ENCODE results near the gene ATP6V0E2.

GRCh38 chr7:149838224-149838991 is 35.4 kb upstream of the ATP6V0E2 start, which contains the start of gene ZNF862:
- TF ChIP-seq CTCF (IDR thresholded peaks at IDR 0.05), result no peak
- no peak for TF ChIP-seq CHD4 (IDR thresholded peaks at IDR 0.05; ENCODE audit: borderline replicate concordance)
- TF ChIP-seq ELK1 (IDR thresholded peaks at IDR 0.05; ENCODE audit: low read depth, low read length), result no peak
- peak in 1 of 2 experiments; percentile 74; a peak in 4 of 5 replicates for TF ChIP-seq JUN (IDR thresholded peaks at IDR 0.05)
- peak; percentile 67 for TF ChIP-seq MAX (IDR thresholded peaks at IDR 0.05)
- no peak for TF ChIP-seq SMC3 (IDR thresholded peaks at IDR 0.05)
- no peak for TF ChIP-seq EP300 (IDR thresholded peaks at IDR 0.05)
- no peak for TF ChIP-seq CEBPB (IDR thresholded peaks at IDR 0.05)
- peak; percentile 75 for TF ChIP-seq POLR2A (IDR thresholded peaks at IDR 0.05; ENCODE audit: low read length)
- no peak for TF ChIP-seq MAZ (IDR thresholded peaks at IDR 0.05; ENCODE audit: borderline replicate concordance, low read depth, low read length)
